A673 (cell line): ENCODE results near the gene PRDM16.

Experiments used
- CTCF ChIP-seq: fragments of 300-800, 200-600 bp; sonication (generic); conservative IDR thresholded peaks from 2 replicates; pipeline ENCODE4 v1.5.1; 2017; ENCODE audit warnings: low read depth, mild to moderate bottlenecking, antibody characterized with exemption, low read length, moderate library complexity, mixed read lengths
- EZH2 ChIP-seq: fragments of 200-600 bp; sonication (generic); IDR thresholded peaks from 2 replicates; pipeline ENCODE4 v1.6.1; 2017; ENCODE audit warnings: borderline replicate concordance, low read depth, mild to moderate bottlenecking, mixed read lengths, antibody characterized with exemption, low read length; ENCODE audit not compliant: poor library complexity, severe bottlenecking

- TF ChIP-seq CTCF, result no peak
- TF ChIP-seq EZH2, result no peak
Observed at GRCh38 chr1:3436451-3436850, 367.4 kb downstream of the PRDM16 start.
